Activated T-cell treated with anti-CD3 and anti-CD28 coated beads, Interleukin-2, amount 50 U/mL, for 72 hours (primary cell): ENCODE measurements around the gene GSG1L2. TPM values are rescaled to one million over a fixed set of nuclear protein-coding genes. Genes with fewer than 3 reads are reported as not detected.

Source experiments
- ATAC-seq, 2 donors: fragments of 150-1000 bp; cut with Tn5 transposase; replicated peaks in 1 of 2; 2 replicates each; pipeline ENCODE4 v1.10.0; 2021; ENCODE audit warnings: moderate library complexity in 2 of 2, mild to moderate bottlenecking in 1 of 2
- DNase-seq, 2 donors: peaks; one replicate each; pipeline ENCODE4 v3.0.0; 2021 to 2022; ENCODE audit warnings: mixed read lengths in 1 of 2
- H3K27ac Mint-ChIP-seq: one replicate; pipeline ENCODE4 v1.8.0; 2022; ENCODE audit warnings: mild to moderate bottlenecking, moderate library complexity, mixed read lengths
- H3K27me3 Mint-ChIP-seq: one replicate; pipeline ENCODE4 v1.8.0; 2022; ENCODE audit warnings: low read depth, mixed read lengths
- H3K36me3 Mint-ChIP-seq, 2 donors: one replicate each; pipeline ENCODE4 v1.8.0; 2022; ENCODE audit warnings: mixed read lengths in 2 of 2, mild to moderate bottlenecking in 1 of 2; ENCODE audit not compliant: insufficient read depth in 2 of 2
- H3K4me1 Mint-ChIP-seq: one replicate; pipeline ENCODE4 v1.8.0; 2022; ENCODE audit warnings: low read depth, mixed read lengths
- H3K4me3 Mint-ChIP-seq, 2 donors: one replicate each; pipeline ENCODE4 v1.8.0; 2022; ENCODE audit warnings: mild to moderate bottlenecking in 2 of 2, mixed read lengths in 2 of 2, moderate library complexity in 2 of 2
- H3K9me3 Mint-ChIP-seq, 2 donors: one replicate each; pipeline ENCODE4 v1.8.0; 2022; ENCODE audit warnings: mixed read lengths in 2 of 2
- total RNA-seq, 2 donors: library from RNA; stranded (reverse); gene quantifications; one replicate each; pipeline ENCODE4 v1.2.3, GENCODE V29; 2022

The GSG1L2 gene
- total RNA-seq, 2 donors from 2014 or later: not detected

DNA sequence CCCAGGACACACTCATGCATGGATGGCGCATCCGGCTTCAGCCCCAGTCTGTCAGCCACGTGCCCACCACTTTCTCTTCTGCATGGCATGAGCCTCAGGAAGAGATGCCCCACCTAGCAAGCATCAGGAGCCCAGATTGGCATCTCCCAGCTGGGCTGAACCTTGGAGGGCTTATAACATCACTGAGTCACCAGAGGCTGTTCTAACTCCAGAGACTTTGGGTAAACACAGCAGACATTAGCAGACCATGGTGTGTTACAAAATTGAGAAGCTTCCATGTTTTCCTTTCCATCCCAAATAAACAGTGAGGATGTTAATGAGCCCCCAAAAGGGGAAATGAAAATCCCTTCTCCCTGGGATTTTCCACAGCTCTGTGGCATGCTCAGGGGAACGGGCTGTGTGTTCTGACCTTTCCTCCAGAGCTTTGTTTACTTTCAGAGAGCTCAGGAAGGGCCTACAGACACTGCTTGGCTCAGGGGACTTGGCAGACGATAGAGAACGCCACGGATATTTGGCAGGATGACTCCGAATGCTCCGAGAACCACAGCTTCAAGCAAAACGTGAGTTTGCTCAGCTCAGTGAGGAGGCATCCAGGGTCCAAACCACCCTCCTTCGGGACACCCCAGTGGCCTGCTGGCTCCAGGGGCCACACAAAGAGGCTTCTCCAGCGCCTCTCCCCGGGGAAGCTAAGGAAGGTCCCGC, 20.3 kb upstream of the GSG1L2 start:
- DNase-seq: no peak
- no peaks in the 10 kb centered on the region for H3K36me3 Mint-ChIP-seq
- ATAC-seq: no peak
- H3K4me3 Mint-ChIP-seq: no peak overlapping the region
- H3K9me3 Mint-ChIP-seq: peaks cover 0 to 1% of the 10 kb centered on the region in 2 donors
- H3K27ac Mint-ChIP-seq: no peak overlapping the region
- no peaks in the 10 kb centered on the region for H3K4me1 Mint-ChIP-seq
- H3K27me3 Mint-ChIP-seq: peaks cover 23% of the 10 kb centered on the region

DNA sequence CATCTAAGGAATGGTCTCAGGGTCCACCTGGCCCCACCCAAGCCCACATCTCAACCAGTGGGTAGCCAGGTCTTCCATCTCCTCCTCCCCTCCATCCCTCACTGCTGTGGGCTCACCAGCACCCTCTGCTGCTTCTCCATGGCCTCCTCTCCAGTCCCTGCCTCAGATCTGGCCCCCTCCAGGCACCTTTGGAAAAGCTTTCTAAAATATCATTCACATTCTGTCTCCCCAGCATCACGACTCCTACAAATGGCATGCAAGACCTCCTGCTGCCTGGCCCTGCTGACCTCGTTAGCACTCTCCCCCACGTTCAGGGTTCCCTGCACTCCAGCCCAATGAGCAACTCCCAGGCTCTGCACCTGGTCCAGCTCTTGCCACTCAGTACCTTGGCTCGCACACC, 17.6 kb upstream of the GSG1L2 start:
- Mint-ChIP-seq H3K4me3 (no peak overlapping the region), H3K27ac (no peak overlapping the region), H3K27me3 (peaks cover 23% of the 10 kb centered on the region), H3K9me3 (peaks cover 0 to 1% of the 10 kb centered on the region in 2 donors), H3K36me3 (no peaks in the 10 kb centered on the region), H3K4me1 (no peaks in the 10 kb centered on the region)
- ATAC-seq: no peak
- no peak for DNase-seq

DNA sequence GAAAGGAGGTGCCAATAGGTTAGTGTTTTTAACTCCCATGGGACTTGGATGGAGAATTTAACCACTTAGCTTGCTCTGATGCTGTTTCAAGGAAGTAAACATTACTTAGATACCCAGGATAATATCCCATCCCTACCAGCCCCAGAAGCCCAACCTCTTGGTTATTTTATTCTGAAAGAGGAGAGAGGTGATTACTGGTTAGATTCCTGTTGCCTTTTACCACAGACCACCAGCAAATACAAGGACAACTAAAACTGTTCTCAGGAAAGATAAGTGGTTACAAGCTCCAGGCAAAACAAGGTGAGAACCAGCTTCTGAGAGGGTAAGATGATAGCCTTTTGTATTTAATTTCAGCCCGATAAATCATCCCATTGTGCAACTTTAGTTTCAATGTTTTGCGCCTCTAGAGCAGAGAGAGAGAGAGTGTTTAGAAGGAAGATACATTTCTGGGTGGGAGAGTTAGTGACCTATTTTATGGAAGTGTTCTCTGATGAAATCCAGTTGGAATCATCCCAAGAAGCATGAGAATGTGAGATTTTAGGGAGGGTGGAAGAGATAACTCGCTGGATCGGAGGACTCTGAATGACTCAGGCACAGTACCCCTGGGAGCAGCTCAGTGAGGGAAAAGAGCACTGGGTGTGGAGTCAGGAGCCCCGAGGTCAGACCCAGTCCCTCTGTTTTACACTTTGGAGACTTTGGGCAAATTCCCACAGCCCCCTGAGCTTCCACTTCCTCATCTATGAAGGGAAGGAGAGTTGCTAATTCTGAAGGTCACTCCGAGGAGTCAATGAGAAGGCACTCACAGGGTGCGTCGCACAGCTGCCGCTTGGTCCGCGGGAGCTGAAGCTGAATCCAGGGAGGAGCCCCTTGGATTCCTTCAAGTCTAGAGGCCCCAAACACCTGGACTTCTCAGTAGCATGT, 15.9 kb upstream of the GSG1L2 start:
- H3K27me3 Mint-ChIP-seq: peaks cover 23% of the 10 kb centered on the region
- ATAC-seq (no peak), DNase-seq (no peak)
- H3K9me3 Mint-ChIP-seq: peaks cover 0 to 1% of the 10 kb centered on the region in 2 donors
- no peak overlapping the region for H3K27ac Mint-ChIP-seq
- no peaks in the 10 kb centered on the region for H3K36me3 Mint-ChIP-seq
- no peaks in the 10 kb centered on the region for H3K4me1 Mint-ChIP-seq
- H3K4me3 Mint-ChIP-seq: no peak overlapping the region

DNA sequence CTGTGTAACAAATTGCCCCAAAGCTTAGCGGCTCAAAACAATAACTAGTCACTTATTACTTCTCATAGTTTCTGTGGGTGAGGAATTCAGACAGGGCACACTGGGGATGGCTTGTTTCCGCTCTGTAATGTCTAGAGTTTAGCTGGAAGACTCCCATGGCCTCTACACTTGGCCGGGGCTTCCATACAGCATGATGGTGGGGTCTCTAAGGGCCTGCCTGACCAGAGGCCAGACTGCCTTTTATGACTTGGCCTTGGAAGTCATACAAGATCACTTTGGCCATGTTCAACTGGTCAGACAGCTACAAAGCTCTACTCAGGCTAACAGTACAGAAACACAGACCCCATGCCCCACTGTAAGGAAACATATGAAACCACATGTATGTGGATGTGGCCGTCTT, 12.0 kb upstream of the GSG1L2 start:
- ATAC-seq (no peak), DNase-seq (no peak)

DNA sequence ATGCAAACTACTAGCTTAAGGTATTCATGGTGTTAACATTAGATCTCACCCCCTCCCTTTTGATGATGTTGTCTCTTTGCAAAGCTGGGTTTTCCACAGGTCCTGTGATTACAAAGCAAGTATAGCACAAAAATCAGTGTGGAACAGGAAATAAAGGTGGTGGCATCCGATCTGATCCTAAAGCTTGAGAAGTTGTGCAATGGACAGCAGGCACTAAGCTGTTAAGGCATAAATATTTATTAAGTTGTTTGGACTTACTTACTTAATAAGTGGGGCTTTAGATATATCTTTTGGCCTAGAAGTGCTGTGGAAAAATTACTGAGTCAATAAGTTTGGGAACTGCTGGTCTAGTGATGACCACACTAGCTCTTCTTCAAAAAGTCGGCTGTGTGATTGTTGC, 8.8 kb upstream of the GSG1L2 start:
- DNase-seq: no peak
- Mint-ChIP-seq H3K27ac (no peak overlapping the region), H3K9me3 (no peaks in the 10 kb centered on the region), H3K4me1 (no peaks in the 10 kb centered on the region), H3K27me3 (peaks cover 10% of the 10 kb centered on the region), H3K4me3 (no peak overlapping the region), H3K36me3 (no peaks in the 10 kb centered on the region)
- ATAC-seq: no peak

More for the DNA sequence above, 12.0 kb upstream of the GSG1L2 start:
- Mint-ChIP-seq H3K9me3 (peaks cover 0 to 1% of the 10 kb centered on the region in 2 donors), H3K4me3 (no peak overlapping the region), H3K27ac (no peak overlapping the region), H3K36me3 (no peaks in the 10 kb centered on the region), H3K27me3 (peaks cover 24% of the 10 kb centered on the region), H3K4me1 (no peaks in the 10 kb centered on the region)

DNA sequence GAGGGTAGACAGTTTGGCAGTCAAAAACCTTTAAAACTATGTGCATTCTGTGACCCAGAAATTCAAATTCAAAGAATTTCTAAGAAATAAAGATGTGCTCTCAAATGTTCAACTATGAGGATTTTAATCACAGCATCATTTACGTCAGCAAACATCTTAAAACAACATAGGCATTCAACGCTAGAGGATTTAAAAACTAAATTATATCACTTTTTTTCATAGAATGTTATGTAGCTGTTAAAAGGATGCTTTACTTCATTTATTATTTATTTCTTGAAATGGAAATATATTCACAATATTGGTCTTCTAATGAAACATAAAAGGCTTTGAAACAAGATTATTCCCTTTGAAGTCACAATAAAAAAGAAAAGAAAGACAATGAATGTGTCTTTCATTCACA, 7.5 kb upstream of the GSG1L2 start:
- DNase-seq (no peak), ATAC-seq (no peak)
- Mint-ChIP-seq H3K9me3 (no peaks in the 10 kb centered on the region), H3K36me3 (no peaks in the 10 kb centered on the region), H3K4me1 (no peaks in the 10 kb centered on the region), H3K4me3 (no peak overlapping the region), H3K27ac (no peak overlapping the region), H3K27me3 (peaks cover 10% of the 10 kb centered on the region)

DNA sequence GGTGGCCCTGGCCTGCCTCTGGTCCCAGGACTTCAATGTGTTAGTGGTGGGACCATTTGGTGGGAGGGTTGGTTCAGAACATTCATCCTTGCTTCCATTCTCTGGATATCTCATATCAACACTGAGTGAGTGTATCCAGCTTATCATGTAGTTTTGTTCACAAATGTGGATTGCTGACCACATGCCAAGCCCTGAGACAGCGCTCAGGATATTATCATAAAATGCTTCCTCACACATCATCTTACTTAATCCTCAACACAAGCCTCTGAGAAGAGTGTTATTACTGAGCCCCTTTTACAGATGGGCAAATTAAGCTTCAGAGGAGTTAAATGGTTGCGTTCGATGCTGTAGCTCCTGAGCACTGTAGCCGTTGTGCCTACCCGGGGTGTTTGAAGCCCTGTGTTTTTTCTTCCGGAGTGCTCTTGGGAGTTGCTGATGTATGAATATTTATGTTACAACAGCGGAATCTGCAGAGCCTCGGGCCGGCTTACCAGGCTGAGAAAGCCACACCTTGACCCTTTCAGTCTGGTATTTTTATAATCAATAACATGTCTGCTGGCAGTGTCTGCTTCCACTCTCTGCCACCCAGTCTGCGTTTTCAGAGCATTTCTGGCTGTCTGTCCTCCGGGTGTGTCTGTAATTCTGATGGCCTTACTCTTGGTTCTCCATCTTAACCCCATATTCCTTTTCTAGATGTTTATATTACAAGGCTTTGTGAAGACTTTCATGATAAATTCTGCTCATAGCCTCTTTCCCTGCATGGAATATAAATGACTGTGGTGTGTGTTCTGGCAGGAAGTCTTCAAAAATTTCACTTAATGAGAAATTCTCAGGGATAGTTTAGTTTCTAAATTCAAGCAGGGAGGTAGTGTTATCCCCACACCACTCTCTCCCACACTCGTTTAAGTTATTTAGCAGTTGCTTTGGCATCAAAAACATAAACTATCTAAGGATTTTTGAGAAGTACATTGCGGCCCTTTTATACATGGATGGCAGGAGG, 6.7 kb upstream of the GSG1L2 start:
- Mint-ChIP-seq H3K36me3 (no peaks in the 10 kb centered on the region), H3K9me3 (no peaks in the 10 kb centered on the region), H3K27me3 (peaks cover 10% of the 10 kb centered on the region), H3K4me1 (no peaks in the 10 kb centered on the region), H3K4me3 (no peak overlapping the region), H3K27ac (no peak overlapping the region)
- ATAC-seq: no peak
- DNase-seq: no peak

DNA sequence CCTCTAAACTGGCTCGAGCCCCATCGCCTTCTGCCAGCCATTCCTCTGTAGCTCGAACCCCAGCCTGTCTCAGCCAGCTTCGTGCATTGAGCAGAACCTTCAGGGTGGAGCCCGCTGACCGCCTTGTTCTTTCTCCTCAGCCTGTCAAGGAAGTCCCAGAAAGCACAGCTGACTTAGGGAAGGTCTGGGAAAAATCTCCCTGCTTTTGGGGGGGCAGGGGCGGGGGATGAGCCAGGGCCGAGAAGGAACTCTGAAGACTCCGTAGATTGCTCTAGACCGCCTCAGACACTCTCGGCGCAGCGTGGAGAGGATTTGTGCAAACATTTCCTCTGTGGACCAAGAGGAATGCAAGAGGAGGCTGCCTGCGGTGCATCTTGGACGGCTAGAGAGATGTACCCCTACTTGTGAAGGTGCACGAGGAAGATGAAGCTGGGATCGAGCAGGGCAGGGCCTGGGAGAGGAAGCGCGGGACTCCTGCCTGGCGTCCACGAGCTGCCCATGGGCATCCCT, 3.8 kb upstream of the GSG1L2 start, which contains the start of gene GLP2R:
GLP2R (plus strand) TSS at position 284 of the 510 bp plus-strand sequence; CDS start at position 424, 140 bp downstream.
- Mint-ChIP-seq H3K9me3 (peaks cover 1 to 2% of the 10 kb centered on the region in 2 donors), H3K4me1 (no peaks in the 10 kb centered on the region), H3K27me3 (peaks cover 10% of the 10 kb centered on the region), H3K36me3 (no peaks in the 10 kb centered on the region), H3K27ac (no peak within 1 kb of the TSS), H3K4me3 (no peak within 1 kb of the TSS)
- ATAC-seq: no peak
- DNase-seq: no peak

DNA sequence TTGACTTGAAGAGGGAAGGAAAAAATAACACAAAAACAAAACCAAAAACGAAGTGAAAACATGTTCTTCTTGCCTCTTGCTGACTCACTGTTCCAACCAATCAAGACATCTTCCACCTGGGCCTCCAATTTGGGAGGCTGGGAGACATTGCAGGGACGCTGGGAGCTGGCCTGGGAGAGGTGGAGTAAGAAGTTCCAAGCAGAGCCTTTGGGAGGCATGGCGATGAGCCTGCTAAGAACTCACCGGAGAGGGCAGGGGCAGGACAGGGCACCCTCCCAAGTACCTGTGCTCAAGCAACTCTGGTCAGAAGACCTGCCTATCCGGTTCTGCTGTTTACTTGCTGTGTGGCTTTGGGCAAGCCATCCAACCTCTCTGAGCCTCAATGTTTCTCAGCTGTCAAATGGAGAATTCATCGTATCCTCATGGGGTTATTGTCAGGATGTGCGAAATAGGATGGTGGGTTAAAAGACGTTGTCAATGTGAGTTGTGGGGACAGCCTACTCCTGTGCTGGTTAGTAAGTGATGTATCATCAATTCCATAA, 3.0 kb upstream of the GSG1L2 start:
- Mint-ChIP-seq H3K4me1 (no peaks in the 10 kb centered on the region), H3K27ac (no peak overlapping the region), H3K36me3 (no peaks in the 10 kb centered on the region), H3K9me3 (peaks cover 1 to 2% of the 10 kb centered on the region in 2 donors), H3K27me3 (peaks cover 4% of the 10 kb centered on the region), H3K4me3 (no peak overlapping the region)
- DNase-seq (no peak), ATAC-seq (no peak)

DNA sequence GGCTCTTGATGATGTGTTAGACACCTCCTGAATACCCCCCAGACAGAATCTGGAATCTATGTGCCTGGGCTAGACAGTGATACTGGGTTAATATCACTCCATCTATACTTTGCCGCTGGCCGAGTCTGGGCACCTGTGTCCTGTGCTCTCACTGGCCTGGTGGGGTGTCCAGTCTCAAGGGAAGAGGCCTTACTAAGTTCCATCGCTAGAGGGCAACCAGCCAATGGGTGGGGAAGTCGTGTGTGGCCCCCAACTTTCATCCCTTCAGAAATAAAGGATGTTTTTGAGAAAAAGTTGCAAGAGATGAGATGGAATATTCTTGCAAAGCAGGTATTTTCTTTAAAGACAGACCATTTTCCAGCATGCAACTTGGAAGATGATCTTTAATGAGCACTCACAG, 2.2 kb upstream of the GSG1L2 start:
- H3K4me1 Mint-ChIP-seq: no peaks in the 10 kb centered on the region
- H3K4me3 Mint-ChIP-seq: no peak overlapping the region
- H3K9me3 Mint-ChIP-seq: peaks cover 1 to 2% of the 10 kb centered on the region in 2 donors
- DNase-seq: no peak
- H3K27ac Mint-ChIP-seq: no peak overlapping the region
- H3K36me3 Mint-ChIP-seq: no peaks in the 10 kb centered on the region
- peaks cover 2% of the 10 kb centered on the region for H3K27me3 Mint-ChIP-seq
- no peak for ATAC-seq

DNA sequence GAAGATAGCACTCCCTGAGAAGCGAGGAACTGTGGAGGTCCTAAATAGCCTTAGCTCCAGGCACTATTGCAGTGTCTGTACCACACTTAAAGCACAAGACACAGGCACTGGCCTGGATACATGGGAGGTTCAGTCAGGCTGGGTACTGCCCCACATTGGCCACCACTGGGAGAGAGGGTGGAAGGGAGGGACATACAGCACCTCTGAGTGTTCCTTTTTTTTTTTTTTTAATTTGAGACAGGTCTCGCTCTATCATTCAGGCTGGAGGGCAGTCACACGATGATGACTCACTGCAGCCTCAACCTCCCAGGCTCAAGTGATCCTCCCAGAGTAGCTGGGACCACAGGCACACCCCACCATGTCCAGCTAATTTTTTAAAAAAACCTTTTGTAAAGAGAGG, 1.4 kb downstream of the GSG1L2 start:
- Mint-ChIP-seq H3K4me3 (no peak overlapping the region), H3K9me3 (peaks cover 7 to 8% of the 10 kb centered on the region in 2 donors), H3K27ac (no peak overlapping the region), H3K27me3 (peaks cover 8% of the 10 kb centered on the region), H3K36me3 (no peaks in the 10 kb centered on the region), H3K4me1 (no peaks in the 10 kb centered on the region)
- ATAC-seq (no peak), DNase-seq (no peak)

DNA sequence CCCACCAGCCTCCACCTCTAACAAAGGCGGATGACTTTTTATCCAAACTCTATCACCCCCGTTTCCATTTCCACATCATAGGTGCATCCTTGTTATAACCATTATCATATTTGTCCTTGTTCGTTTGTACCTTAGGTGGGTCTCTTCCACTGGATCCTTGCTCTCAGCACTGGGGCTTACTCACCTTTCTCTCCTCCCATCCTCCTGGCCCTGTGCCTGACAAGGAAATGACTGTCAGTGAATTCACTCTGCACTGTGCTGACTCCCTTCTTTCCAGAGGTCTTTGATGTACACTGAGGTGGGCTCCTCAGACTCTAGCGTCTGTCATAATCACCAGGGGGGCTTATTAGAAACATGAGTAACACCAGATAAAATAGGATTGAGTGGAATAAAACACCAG, 3.1 kb downstream of the GSG1L2 start:
- Mint-ChIP-seq H3K36me3 (no peaks in the 10 kb centered on the region), H3K27ac (no peak overlapping the region), H3K4me3 (no peak overlapping the region), H3K27me3 (peaks cover 8% of the 10 kb centered on the region), H3K9me3 (peaks cover 7 to 8% of the 10 kb centered on the region in 2 donors), H3K4me1 (no peaks in the 10 kb centered on the region)
- no peak for ATAC-seq
- no peak for DNase-seq
